SK-N-SH treated with all-trans-retinoic acid at 6 μM for 48 hours (cell line): ENCODE results near the gene FOXK1.

Source experiments
- ATAC-seq: fragments of 200-7000 bp; cut with Tn5 transposase; 3 replicates; pipeline ENCODE4 v1.9.1; 2020; ENCODE audit warnings: mild to moderate bottlenecking, moderate library complexity
- ARNTL ChIP-seq: fragments of 450-650 bp; formaldehyde crosslinking; IDR thresholded peaks from 2 replicates; pipeline ENCODE4 v1.5.0; 2020; ENCODE audit warnings: low read depth, mild to moderate bottlenecking, moderate library complexity, borderline replicate concordance
- CSDC2 ChIP-seq: fragments of 250-450 bp; sonication (Bioruptor Pico); IDR thresholded peaks from 2 replicates; pipeline ENCODE4 v1.5.0; 2020; ENCODE audit warnings: mild to moderate bottlenecking, moderate library complexity
- CSRNP3 ChIP-seq: fragments of 250-450 bp; sonication (Bioruptor Pico); IDR thresholded peaks from 2 replicates; pipeline ENCODE4 v1.5.1; 2021; ENCODE audit warnings: mild to moderate bottlenecking, moderate library complexity
- ESRRG ChIP-seq: fragments of 250-450 bp; sonication (Bioruptor Pico); IDR thresholded peaks from 2 replicates; pipeline ENCODE4 v1.6.1; 2021; ENCODE audit warnings: mild to moderate bottlenecking
- ISL1 ChIP-seq: fragments of 250-450 bp; sonication (Bioruptor Pico); IDR thresholded peaks from 2 replicates; pipeline ENCODE4 v2.1.2; 2022; ENCODE audit warnings: mild to moderate bottlenecking, moderate library complexity
- OSR1 ChIP-seq: fragments of 250-450 bp; sonication (Bioruptor Pico); IDR thresholded peaks from 2 replicates; pipeline ENCODE4 v1.8.0; 2022; ENCODE audit warnings: moderate library complexity, mild to moderate bottlenecking, inconsistent platforms
- PATZ1 ChIP-seq: fragments of 250-450 bp; sonication (Bioruptor Pico); IDR thresholded peaks from 2 replicates; pipeline ENCODE4 v1.8.0; 2020; ENCODE audit warnings: mild to moderate bottlenecking, moderate library complexity, borderline replicate concordance
- POU6F1 ChIP-seq: fragments of 250-450 bp; sonication (Bioruptor Pico); IDR thresholded peaks from 2 replicates; pipeline ENCODE4 v1.8.0; 2021; ENCODE audit warnings: low read depth, mild to moderate bottlenecking, moderate library complexity, borderline replicate concordance
- SNAI2 ChIP-seq: fragments of 250-450 bp; sonication (Bioruptor Pico); IDR thresholded peaks from 2 replicates; pipeline ENCODE4 v1.5.0; 2020; ENCODE audit warnings: mild to moderate bottlenecking, moderate library complexity
- TCF4 ChIP-seq: fragments of 250-450 bp; sonication (Bioruptor Pico); IDR thresholded peaks from 2 replicates; pipeline ENCODE4 v1.8.0; 2021; ENCODE audit warnings: mild to moderate bottlenecking, moderate library complexity, borderline replicate concordance
- TOX ChIP-seq: fragments of 250-450 bp; sonication (Bioruptor Pico); IDR thresholded peaks from 2 replicates; pipeline ENCODE4 v1.8.0; 2021; ENCODE audit warnings: mild to moderate bottlenecking, moderate library complexity, borderline replicate concordance
- ZC3H10 ChIP-seq: fragments of 250-450 bp; sonication (Bioruptor Pico); IDR thresholded peaks from 2 replicates; pipeline ENCODE4 v1.5.1; 2021; ENCODE audit warnings: mild to moderate bottlenecking, moderate library complexity
- ZFP3 ChIP-seq: fragments of 250-450 bp; sonication (Bioruptor Pico); IDR thresholded peaks from 2 replicates; pipeline ENCODE4 v1.5.0; 2020; ENCODE audit warnings: mild to moderate bottlenecking, moderate library complexity
- ZFP30 ChIP-seq: fragments of 450-650 bp; formaldehyde crosslinking; IDR thresholded peaks from 2 replicates; pipeline ENCODE4 v1.5.0; 2022; ENCODE audit warnings: mild to moderate bottlenecking, moderate library complexity
- ZNF565 ChIP-seq: fragments of 450-650 bp; formaldehyde crosslinking; conservative IDR thresholded peaks from 2 replicates; pipeline ENCODE4 v1.5.0; 2020; ENCODE audit warnings: low read depth, mild to moderate bottlenecking, moderate library complexity
- ZNF70 ChIP-seq: fragments of 450-650 bp; formaldehyde crosslinking; IDR thresholded peaks from 2 replicates; pipeline ENCODE4 v1.5.0; 2020; ENCODE audit warnings: mild to moderate bottlenecking, moderate library complexity
- ZNF8 ChIP-seq: fragments of 450-650 bp; formaldehyde crosslinking; IDR thresholded peaks from 2 replicates; pipeline ENCODE4 v1.5.0; 2020; ENCODE audit warnings: mild to moderate bottlenecking, moderate library complexity

FOXK1 gene

GRCh38 chr7:4779118-4779517, 97.0 kb downstream of the FOXK1 start (continued):
- no peak for TF ChIP-seq PATZ1
- no peak for TF ChIP-seq ESRRG (CRISPR knock-in tag)

GRCh38 chr7:4781366-4782069, 99.4 kb downstream of the FOXK1 start:
- no peak for ATAC-seq

GRCh38 chr7:4782333-4783291, 100.5 kb downstream of the FOXK1 start:
- TF ChIP-seq PATZ1 (no peak), ZNF70 (CRISPR knock-in tag) (no peak), SNAI2 (no peak), ZNF565 (no peak), ISL1 (CRISPR knock-in tag) (no peak), CSRNP3 (CRISPR knock-in tag) (no peak), CSDC2 (CRISPR knock-in tag) (no peak), ZC3H10 (no peak), OSR1 (no peak)
- ATAC-seq, result no peak

More at GRCh38 chr7:4781366-4782069, 99.4 kb downstream of the FOXK1 start:
- TF ChIP-seq ZFP30 (CRISPR knock-in tag), result no peak
- no peak for TF ChIP-seq TCF4 (CRISPR knock-in tag)
- TF ChIP-seq ZFP3 (CRISPR knock-in tag), result no peak
- TF ChIP-seq ZNF8, result no peak
- no peak for TF ChIP-seq TOX
- TF ChIP-seq CSRNP3 (CRISPR knock-in tag), result no peak
- TF ChIP-seq PATZ1, result no peak
- no peak for TF ChIP-seq ISL1 (CRISPR knock-in tag)
- TF ChIP-seq ARNTL, result no peak
- no peak for TF ChIP-seq POU6F1 (CRISPR knock-in tag)
